Type B pancreatic cell (in vitro differentiated cells): ENCODE measurements around the gene SLC4A4. TPM values are rescaled to one million over a fixed set of nuclear protein-coding genes. Genes with fewer than 3 reads are reported as not detected.
A peak's percentile ranks its signal among the peaks of the same experiment; 100 is the strongest.

Experiments used
- DNase-seq: peaks from one replicate; pipeline ENCODE4 v3.0.0; 2021; ENCODE audit warnings: mixed read lengths; ENCODE audit not compliant: unreplicated experiment; ENCODE audit errors: extremely low spot score
- H3K27ac Mint-ChIP-seq: 2 replicates; pipeline ENCODE4 v1.8.0; 2021; ENCODE audit warnings: mild to moderate bottlenecking, mixed read lengths
- H3K27me3 Mint-ChIP-seq: 2 replicates; pipeline ENCODE4 v1.8.0; 2021; ENCODE audit warnings: mixed read lengths
- H3K36me3 Mint-ChIP-seq: 2 replicates; pipeline ENCODE4 v1.8.0; 2021; ENCODE audit warnings: mixed read lengths
- H3K4me1 Mint-ChIP-seq: one replicate; pipeline ENCODE4 v1.8.0; 2021; ENCODE audit warnings: mixed read lengths; ENCODE audit not compliant: unreplicated experiment
- H3K4me3 Mint-ChIP-seq: 2 replicates; pipeline ENCODE4 v1.8.0; 2021; ENCODE audit warnings: mild to moderate bottlenecking, mixed read lengths
- H3K9me3 Mint-ChIP-seq: 2 replicates; pipeline ENCODE4 v1.8.0; 2021; ENCODE audit warnings: mixed read lengths
- total RNA-seq: library from RNA; stranded (reverse); gene quantifications from 2 replicates; pipeline ENCODE4 v1.2.1, GENCODE V29; 2021; ENCODE audit warnings: low replicate concordance
- TF ChIP-seq, protein P1 (sequence below): fragments of 200-600 bp; sonication (generic); conservative IDR thresholded peaks from 2 replicates; pipeline ENCODE4 v1.5.0; 2021; ENCODE audit warnings: antibody characterized with exemption, mild to moderate bottlenecking

The SLC4A4 gene
- total RNA-seq, 1 donor from 2014 or later: 27.2 TPM

DNA sequence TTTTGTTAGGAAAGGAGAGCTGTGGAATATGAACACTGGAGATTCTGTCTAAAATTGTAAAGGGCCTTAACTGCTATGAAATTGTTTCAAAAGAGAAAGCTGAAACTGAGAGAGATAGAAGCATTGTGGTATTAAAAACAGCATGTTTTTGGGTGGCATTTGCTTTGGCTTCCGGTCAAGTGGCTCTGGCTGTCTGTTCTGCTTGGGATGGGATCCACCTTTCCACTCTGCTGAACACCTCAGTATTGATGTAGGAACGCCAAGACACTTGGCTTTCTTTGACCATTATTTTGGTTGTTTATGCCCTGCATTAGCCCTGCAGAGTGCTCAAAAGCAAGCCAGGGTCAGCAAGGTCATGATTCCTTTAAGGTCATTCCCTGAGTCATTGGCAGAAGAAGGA, 199.7 kb downstream of the SLC4A4 start:
- Mint-ChIP-seq H3K36me3 (peaks cover 15% of the 10 kb centered on the region), H3K4me1 (peaks cover 14% of the 10 kb centered on the region), H3K9me3 (peaks cover 7% of the 10 kb centered on the region), H3K27ac (no peak overlapping the region), H3K27me3 (no peaks in the 10 kb centered on the region), H3K4me3 (no peak overlapping the region)
- TF ChIP-seq, protein P1, sequence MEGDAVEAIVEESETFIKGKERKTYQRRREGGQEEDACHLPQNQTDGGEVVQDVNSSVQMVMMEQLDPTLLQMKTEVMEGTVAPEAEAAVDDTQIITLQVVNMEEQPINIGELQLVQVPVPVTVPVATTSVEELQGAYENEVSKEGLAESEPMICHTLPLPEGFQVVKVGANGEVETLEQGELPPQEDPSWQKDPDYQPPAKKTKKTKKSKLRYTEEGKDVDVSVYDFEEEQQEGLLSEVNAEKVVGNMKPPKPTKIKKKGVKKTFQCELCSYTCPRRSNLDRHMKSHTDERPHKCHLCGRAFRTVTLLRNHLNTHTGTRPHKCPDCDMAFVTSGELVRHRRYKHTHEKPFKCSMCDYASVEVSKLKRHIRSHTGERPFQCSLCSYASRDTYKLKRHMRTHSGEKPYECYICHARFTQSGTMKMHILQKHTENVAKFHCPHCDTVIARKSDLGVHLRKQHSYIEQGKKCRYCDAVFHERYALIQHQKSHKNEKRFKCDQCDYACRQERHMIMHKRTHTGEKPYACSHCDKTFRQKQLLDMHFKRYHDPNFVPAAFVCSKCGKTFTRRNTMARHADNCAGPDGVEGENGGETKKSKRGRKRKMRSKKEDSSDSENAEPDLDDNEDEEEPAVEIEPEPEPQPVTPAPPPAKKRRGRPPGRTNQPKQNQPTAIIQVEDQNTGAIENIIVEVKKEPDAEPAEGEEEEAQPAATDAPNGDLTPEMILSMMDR: no peak
- no peak for DNase-seq

DNA sequence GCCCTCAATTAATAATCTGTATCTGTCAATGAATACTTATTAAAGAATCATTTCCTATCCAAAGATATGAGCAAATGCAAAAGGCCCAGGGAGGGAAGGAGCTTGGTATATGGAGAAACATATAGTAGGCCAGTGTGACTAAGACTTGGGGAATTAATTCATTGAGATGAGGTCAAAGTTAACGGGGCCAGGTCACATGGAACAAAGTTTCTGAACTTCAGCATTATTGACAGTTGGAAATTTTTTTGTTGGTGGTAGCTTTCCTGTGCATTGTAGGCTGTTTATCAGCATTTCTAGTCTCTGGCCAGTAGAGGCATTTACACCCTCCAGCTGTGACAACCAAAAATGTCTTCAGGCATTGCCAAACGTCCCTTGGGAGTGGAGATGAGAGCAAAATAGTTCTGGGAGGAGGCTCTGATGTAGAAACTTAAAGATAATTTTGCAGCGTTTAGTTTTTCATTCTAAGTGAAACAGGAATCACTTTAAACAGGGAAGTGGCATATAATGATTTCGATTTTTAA, 202.0 kb downstream of the SLC4A4 start:
- no peak for DNase-seq
- H3K27me3 Mint-ChIP-seq: no peaks in the 10 kb centered on the region
- peak overlapping the region; percentile 14 for H3K27ac Mint-ChIP-seq
- peaks cover 13% of the 10 kb centered on the region for H3K36me3 Mint-ChIP-seq
- H3K4me3 Mint-ChIP-seq: no peak overlapping the region
- TF ChIP-seq, protein P1: peak; percentile 46
- peaks cover 21% of the 10 kb centered on the region for H3K4me1 Mint-ChIP-seq
- peaks cover 12% of the 10 kb centered on the region for H3K9me3 Mint-ChIP-seq

DNA sequence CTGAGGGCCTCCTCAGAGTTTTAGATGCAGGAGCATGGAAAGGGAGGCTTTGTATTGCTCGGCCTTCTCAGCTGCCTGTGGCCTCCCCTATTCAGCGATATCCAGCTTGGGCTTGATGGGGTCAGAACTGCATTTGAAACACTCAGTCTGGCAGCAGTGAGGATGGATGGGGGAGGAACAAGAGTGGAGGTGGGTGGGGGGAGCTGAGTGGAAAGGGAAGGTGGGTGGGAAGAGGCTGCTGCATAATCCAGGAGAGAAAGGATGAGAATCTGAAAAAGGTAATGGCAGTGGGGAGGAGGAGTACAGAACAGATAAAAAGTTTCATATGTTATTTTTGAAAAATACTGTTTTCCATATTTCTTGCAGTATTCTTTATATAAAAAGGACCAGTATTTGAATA, 202.7 kb downstream of the SLC4A4 start:
- no peaks in the 10 kb centered on the region for H3K27me3 Mint-ChIP-seq
- no peak overlapping the region for H3K27ac Mint-ChIP-seq
- TF ChIP-seq, protein P1: no peak
- no peak overlapping the region for H3K4me3 Mint-ChIP-seq
- H3K4me1 Mint-ChIP-seq: peaks cover 24% of the 10 kb centered on the region
- peaks cover 12% of the 10 kb centered on the region for H3K9me3 Mint-ChIP-seq
- peaks cover 10% of the 10 kb centered on the region for H3K36me3 Mint-ChIP-seq
- no peak for DNase-seq

DNA sequence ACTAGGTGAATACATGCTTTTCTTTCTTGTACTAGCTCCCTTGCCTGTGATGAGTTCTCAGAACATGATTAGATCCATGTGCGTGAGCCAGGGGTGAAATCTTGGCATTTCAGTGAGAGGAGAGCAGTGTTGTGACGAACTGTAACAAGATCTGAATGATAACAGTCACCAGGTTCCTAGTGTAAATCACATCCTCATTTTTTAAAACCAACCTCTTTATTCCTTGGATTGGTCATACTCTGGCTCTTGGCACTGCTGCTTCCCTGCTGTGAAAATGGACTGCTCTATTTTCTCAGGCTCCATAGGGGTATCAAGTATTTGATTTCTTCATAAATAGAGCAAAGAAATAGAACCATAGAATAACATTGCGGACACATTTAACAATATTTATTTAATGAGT, 206.3 kb downstream of the SLC4A4 start:
- no peaks in the 10 kb centered on the region for H3K27me3 Mint-ChIP-seq
- H3K36me3 Mint-ChIP-seq: peaks cover 10% of the 10 kb centered on the region
- no peak overlapping the region for H3K4me3 Mint-ChIP-seq
- H3K4me1 Mint-ChIP-seq: peaks cover 26% of the 10 kb centered on the region
- TF ChIP-seq, protein P1: no peak
- H3K9me3 Mint-ChIP-seq: peaks cover 12% of the 10 kb centered on the region
- no peak for DNase-seq
- peak overlapping the region; percentile 30 for H3K27ac Mint-ChIP-seq

DNA sequence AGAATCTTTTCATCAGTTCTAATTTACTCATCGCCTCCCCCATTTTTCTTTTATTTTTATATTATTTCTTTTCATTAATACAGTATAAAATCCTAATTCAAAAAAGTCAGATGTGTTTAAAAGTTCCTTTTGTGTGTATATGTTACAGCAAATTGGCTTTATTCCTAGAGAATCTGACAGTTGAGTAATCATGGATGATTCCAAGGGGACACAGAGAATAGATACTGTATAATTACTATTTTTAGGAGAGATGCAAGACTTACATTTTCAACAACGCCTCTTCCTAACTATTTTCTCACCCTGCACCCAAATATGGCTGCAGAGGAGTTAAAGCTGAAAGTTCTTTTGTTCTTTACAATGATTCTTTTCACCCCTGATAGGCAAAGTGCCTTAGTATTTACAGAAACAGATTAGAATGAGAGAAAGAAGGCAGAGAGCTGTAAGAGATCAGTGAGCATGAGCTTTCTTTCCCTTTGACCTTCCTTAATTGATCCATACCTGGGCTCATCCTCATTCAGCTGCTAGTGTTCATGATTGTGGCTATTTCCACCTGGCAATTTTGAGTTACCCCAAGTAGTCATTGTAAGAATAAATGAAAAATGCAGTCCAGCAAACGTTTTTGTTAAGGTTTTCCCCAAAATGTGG, 210.8 kb downstream of the SLC4A4 start:
- H3K4me1 Mint-ChIP-seq: peaks cover 26% of the 10 kb centered on the region
- H3K4me3 Mint-ChIP-seq: peak overlapping the region; percentile 9
- no peaks in the 10 kb centered on the region for H3K27me3 Mint-ChIP-seq
- H3K27ac Mint-ChIP-seq: peak overlapping the region; percentile 69
- DNase-seq: no peak
- peaks cover 5% of the 10 kb centered on the region for H3K9me3 Mint-ChIP-seq
- no peaks in the 10 kb centered on the region for H3K36me3 Mint-ChIP-seq
- TF ChIP-seq, protein P1: no peak
